Tongue (tissue), 2 donors: ENCODE measurements around the gene RIMKLB. TPM values are rescaled to one million over a fixed set of nuclear protein-coding genes. Genes with fewer than 3 reads are reported as not detected.
A peak's percentile ranks its signal among the peaks of the same experiment; 100 is the strongest.
"Not testable (repeated sequence)": the region's sequence is repeated elsewhere in the genome, so short reads cannot be mapped to it uniquely, and the experiment has no call there.

Experiments
- DNase-seq: peaks from one replicate; pipeline ENCODE4 v3.0.0-alpha.2; 2015
- total RNA-seq: library from RNA; depleted of rRNA; stranded (reverse); fragments of >200 nt; gene quantifications from one replicate; pipeline ENCODE4 v1.2.3, GENCODE V29; 2014

The RIMKLB gene
- total RNA-seq, 1 donor from 2014 or later, result 79.8 TPM

- DNase-seq, result no peak
Measured at GRCh38 chr12:8779862-8780261, 82.1 kb downstream of the RIMKLB start.

DNA sequence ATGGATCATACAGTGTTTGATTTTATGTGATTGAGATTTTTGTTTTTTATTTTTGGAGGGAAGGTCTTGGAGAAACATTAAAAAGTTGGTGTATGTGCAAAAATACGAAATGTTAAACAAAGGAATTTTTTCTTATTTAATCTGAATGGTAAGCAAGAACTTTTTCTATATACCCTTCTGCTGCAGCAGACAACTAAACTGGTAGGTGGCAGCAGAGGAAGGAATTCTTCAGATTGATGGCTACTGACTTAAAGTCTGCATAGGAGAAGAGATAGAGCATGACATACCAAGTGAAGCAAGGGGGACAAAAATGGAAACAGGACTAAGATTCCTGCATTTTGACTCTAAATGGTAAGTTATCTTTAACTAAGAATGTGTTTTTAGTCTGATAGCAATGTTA, 82.6 kb downstream of the RIMKLB start:
- peak; percentile 51 for DNase-seq

GRCh38 chr12:8781381-8782127, 83.8 kb downstream of the RIMKLB start:
- DNase-seq, result no peak

DNA sequence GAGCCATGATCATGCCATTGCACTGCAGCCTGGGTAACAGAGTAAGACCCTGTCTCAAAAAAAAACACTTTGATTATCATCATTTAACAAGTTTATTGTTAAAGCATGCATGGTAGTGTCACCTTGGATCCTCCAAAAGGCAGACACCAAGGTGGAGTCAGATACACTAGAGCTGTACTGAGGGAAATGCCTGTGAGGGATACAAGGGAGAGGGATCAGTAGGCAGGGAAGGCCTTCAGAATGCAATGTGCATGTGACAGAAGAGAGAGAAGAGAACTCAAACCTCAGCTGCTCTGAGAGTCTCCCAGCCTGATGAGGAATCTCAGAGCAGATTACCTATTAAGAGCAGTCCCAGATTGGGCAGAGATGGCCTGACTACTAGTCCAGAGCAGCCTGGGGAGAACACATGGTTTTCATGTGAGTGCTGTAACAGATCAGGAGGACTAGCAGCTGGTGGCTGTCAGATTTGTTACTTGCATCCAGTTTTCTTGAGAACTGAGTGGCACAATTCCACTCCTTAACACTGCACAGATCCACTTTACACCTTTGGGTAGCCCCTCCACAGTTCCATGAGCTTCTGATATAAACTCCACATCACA, 86.6 kb downstream of the RIMKLB start:
- no peak for DNase-seq

- no peak for DNase-seq
Measured at GRCh38 chr12:8785499-8785898, 87.7 kb downstream of the RIMKLB start.

- DNase-seq, result not testable (repeated sequence)
Measured at GRCh38 chr12:8787206-8787605, 89.4 kb downstream of the RIMKLB start.

- not testable (repeated sequence) for DNase-seq
Measured at GRCh38 chr12:8788706-8789105, 90.9 kb downstream of the RIMKLB start.

DNA sequence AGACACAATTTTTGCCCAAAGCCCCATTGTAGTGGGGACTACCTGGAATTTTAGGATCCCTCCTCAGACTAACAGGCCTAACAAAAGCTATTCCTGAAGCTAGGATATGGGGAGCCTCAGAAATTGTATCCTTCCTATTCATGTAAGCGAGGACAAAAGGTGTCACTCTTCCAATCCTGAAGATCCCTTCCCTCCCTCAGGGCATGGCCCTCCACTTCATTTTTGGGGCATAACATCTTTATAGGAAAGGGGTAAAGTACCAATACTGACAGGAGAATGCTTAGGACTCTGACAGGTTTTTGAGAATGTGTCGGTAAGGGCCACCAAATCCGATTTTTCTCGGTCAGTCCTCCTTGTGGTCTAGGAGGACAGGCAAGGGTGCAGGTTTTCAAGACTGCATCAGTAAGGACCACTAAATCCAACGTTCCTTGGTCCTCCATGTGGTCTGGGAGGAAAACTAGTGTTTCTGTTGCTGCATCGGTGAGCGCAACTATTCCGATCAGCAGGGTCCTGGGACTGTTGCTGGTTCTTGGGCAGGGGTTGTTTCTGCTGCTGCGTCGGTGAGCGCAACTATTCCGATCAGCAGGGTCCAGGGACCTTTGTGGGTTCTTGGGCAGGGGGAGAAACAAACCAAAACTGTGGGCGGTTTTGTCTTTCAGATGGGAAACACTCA, 91.7 kb downstream of the RIMKLB start:
- not testable (repeated sequence) for DNase-seq

GRCh38 chr12:8793226-8793625, 95.4 kb downstream of the RIMKLB start:
- DNase-seq, result not testable (repeated sequence)

DNA sequence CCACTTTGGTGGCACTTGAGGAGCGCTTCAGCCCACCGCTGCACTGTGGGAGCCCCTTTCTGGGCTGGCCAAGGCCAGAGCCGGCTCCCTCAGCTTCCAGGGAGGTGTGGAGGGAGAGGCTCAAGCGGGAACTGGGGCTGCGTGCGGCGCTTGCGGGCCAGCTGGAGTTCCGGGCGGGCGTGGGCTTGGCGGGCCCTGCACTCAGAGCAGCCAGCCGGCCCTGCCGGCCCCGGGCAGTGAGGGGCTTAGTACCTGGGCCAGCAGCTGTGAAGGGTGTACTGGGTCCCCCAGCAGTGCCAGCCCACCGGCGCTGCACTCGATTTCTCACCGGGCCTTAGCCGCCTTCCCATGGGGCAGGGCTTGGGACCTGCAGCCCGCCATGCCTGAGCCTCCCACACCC, 96.8 kb downstream of the RIMKLB start:
- not testable (repeated sequence) for DNase-seq

GRCh38 chr12:8796831-8797626, 99.2 kb downstream of the RIMKLB start:
- DNase-seq, result no peak

DNA sequence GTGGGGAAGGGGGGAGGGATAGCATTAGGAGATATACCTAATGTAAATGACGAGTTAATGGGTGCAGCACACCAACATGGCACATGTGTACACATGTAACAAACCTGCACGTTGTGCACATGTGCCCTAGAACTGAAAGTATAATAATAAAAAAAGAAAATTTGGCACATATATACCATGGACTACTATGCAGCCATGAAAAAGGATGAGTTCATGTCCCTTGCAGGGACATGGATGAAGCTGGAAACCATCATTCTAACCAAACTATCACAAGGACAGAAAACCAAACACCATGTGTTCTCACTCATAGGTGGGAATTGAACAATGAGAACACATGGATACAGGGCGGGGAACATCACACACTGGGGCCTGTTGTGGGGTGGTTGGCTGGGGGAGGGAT, 103.4 kb downstream of the RIMKLB start:
- not testable (repeated sequence) for DNase-seq

GRCh38 chr12:8804833-8805232, 107.0 kb downstream of the RIMKLB start:
- not testable (repeated sequence) for DNase-seq

DNA sequence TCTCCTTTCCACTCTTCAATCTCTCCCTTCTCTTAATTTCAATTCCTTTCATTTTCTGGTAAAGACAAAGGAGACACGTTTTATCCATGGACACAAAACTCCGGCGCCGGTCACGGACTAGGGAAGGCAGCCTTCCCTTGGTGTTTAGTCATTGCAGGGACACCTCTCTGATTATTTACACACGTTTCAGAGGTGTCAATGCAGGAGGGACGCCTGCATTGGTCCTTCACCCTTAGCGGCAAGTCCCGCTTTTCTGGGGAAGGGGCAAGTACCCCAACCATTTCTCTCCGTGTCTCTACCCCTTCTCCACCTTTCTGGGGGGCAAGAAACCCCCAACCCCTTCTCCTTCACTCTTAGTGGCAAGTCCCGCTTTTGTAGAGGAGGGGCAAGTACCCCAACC, 107.7 kb downstream of the RIMKLB start:
- DNase-seq, result not testable (repeated sequence)

- DNase-seq, result not testable (repeated sequence)
Measured at GRCh38 chr12:8807084-8807483, 109.3 kb downstream of the RIMKLB start.

DNA sequence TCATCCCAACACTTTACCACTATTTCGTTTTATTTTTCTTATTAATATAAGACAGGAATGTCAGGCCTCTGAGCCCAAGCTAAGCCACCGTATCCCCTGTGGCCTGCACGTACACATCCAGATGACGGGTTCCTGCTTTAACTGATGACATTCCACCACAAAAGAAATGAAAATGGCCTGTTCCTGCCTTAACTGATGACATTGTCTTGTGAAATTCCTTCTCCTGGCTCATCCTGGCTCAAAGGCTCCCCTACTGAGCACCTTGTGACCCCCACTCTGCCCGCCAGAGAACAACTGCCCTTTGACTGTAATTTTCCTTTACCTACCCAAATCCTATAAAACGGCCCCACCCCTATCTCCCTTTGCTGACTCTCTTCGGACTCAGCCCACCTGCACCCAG, 112.3 kb downstream of the RIMKLB start:
- DNase-seq, result not testable (repeated sequence)

DNA sequence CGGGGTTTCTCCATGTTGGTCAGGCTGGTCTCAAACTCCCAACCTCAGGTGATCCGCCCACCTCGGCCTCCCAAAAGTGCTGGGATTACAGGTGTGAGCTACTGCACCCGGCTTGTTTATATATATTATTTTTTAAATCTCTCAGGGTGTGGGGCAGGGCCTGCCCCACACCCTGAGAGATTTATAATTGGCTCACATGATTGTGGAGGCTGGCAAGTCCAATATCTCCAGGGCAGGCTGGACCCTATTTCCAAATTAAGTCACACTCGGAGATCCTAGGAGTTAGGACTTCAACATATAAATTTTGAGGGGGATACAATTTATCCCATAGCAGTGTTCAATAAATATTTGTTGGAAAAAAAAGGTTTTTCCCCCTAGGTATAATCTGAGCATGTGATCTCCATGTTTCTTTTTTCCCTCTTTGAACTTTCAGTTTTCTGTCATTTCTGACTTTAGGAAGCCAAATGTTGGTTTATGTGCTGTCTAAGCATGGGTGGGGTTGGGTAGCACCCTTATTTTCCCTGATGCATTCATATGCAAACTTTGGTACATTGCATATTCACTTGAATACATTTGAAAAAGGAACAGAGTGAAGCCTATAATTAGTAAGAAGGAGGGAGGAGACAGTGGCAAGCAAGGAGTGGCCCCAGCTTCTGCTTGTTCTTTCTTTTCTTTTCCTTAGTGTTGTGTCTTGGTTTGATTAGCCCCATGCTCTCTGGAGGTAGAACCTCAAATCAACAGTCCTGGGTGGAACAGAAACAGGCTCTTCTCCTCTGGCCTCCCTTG, 116.0 kb downstream of the RIMKLB start:
- DNase-seq, result no peak

- DNase-seq, result no peak
Measured at GRCh38 chr12:8816448-8817050, 118.8 kb downstream of the RIMKLB start.

GRCh38 chr12:8817856-8818255, 120.1 kb downstream of the RIMKLB start:
- no peak for DNase-seq

DNA sequence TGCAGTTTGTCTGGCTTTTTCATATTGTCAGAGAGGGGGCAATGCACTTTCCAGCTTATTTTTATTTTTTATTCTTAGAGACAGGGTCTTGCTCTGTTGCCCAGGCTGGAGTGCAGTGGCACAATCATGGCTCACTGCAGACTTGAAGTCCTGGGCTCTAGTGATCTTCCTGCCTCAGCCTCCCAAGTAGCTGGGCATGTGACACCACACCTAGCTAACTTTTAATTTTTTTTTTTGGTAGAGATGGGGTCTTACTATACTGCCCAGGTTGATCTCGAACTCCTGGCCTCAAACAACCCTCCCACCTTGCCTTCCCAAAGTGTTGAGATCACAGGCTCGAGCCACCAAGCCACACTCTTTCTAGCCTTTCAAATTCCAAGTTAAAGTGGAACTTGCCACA, 120.7 kb downstream of the RIMKLB start:
- no peak for DNase-seq

- DNase-seq, result peak; percentile 15
Measured at GRCh38 chr12:8819666-8819980, 121.8 kb downstream of the RIMKLB start.
